Natural killer cell (primary cell): ENCODE results near the gene DUSP22. TPM values are rescaled to one million over a fixed set of nuclear protein-coding genes. Genes with fewer than 3 reads are reported as not detected.
"Not testable (repeated sequence)": the region's sequence is repeated elsewhere in the genome, so short reads cannot be mapped to it uniquely, and the experiment has no call there.

ENCODE experiments used
- ATAC-seq, 3 donors: fragments of 150-1000 bp in 2 of 3; fragments of 200-7000 bp in 1 of 3; cut with Tn5 transposase; 1 replicate in 1 of 3; 2 replicates in 2 of 3; pipeline ENCODE4 v1.10.0; 2021; ENCODE audit warnings: mild to moderate bottlenecking in 2 of 3, moderate library complexity in 2 of 3
- DNase-seq, 2 donors: peaks; one replicate each; pipeline versions ENCODE4 v3.0.0 to v3.0.0-alpha.2; 2013 to 2021; ENCODE audit warnings: mixed read lengths in 1 of 2
- H3K27ac ChIP-seq: one replicate; pipeline ENCODE4 v1.5.1; 2013; ENCODE audit warnings: mild to moderate bottlenecking, low read length
- H3K27me3 ChIP-seq: one replicate; pipeline ENCODE4 v1.6.1; 2013; ENCODE audit warnings: low read length; ENCODE audit not compliant: control insufficient read depth, insufficient read depth
- H3K36me3 ChIP-seq: one replicate; pipeline ENCODE4 v1.6.1; 2013; ENCODE audit warnings: low read length; ENCODE audit not compliant: control insufficient read depth, insufficient read depth
- H3K4me1 ChIP-seq: one replicate; pipeline ENCODE4 v1.6.1; 2013; ENCODE audit warnings: low read length; ENCODE audit not compliant: control insufficient read depth, insufficient read depth
- H3K4me3 ChIP-seq: one replicate; pipeline ENCODE4 v1.5.1; 2013; ENCODE audit warnings: low read length
- H3K9me3 ChIP-seq: one replicate; pipeline ENCODE4 v1.6.1; 2013; ENCODE audit warnings: low read length; ENCODE audit not compliant: control insufficient read depth, insufficient read depth
- H3K27ac Mint-ChIP-seq, 2 donors: one replicate each; pipeline ENCODE4 v1.8.0; 2022; ENCODE audit warnings: mild to moderate bottlenecking in 2 of 2, mixed read lengths in 2 of 2, moderate library complexity in 1 of 2
- H3K27me3 Mint-ChIP-seq, 2 donors: one replicate each; pipeline ENCODE4 v1.8.0; 2022; ENCODE audit warnings: low read depth in 2 of 2, mixed read lengths in 2 of 2
- H3K36me3 Mint-ChIP-seq: one replicate; pipeline ENCODE4 v1.8.0; 2022; ENCODE audit warnings: mixed read lengths
- H3K4me1 Mint-ChIP-seq, 2 donors: one replicate each; pipeline ENCODE4 v1.8.0; 2022; ENCODE audit warnings: mixed read lengths in 2 of 2
- H3K4me3 Mint-ChIP-seq: one replicate; pipeline ENCODE4 v1.8.0; 2022; ENCODE audit warnings: mild to moderate bottlenecking, moderate library complexity, mixed read lengths
- H3K9me3 Mint-ChIP-seq, 2 donors: one replicate each; pipeline ENCODE4 v1.8.0; 2022; ENCODE audit warnings: mixed read lengths in 2 of 2
- WGBS: methylation state at CpG from one replicate; pipeline ENCODE4 v1.1.7; 2013; ENCODE audit warnings: missing lambda C conversion rate; ENCODE audit not compliant: insufficient coverage; 5-methylcytosine and 5-hydroxymethylcytosine counted together
- intact Hi-C: fragments of 100-400 bp; cut with micrococcal nuclease; formaldehyde crosslinking; loops from one replicate; pipeline ENCODE4 v1.14.2; 2022
- total RNA-seq, 4 donors: library from RNA; stranded (reverse); fragments of 120-200 nt in 1 of 4; gene quantifications; one replicate each; pipeline versions ENCODE4 v1.2.3 to v1.2.4, GENCODE V29; 2013 to 2022
- TF ChIP-seq, protein P1 (sequence below): fragments of 200-600 bp; IDR thresholded peaks from one replicate; pipeline ENCODE4 v1.8.0; 2022; ENCODE audit warnings: antibody characterized with exemption

The DUSP22 gene
- total RNA-seq, 3 donors from 2014 or later (not counting 1 experiment from before 2014, with no cell fraction given) = 50.4 to 61.5 (median 56.6) TPM

DNA sequence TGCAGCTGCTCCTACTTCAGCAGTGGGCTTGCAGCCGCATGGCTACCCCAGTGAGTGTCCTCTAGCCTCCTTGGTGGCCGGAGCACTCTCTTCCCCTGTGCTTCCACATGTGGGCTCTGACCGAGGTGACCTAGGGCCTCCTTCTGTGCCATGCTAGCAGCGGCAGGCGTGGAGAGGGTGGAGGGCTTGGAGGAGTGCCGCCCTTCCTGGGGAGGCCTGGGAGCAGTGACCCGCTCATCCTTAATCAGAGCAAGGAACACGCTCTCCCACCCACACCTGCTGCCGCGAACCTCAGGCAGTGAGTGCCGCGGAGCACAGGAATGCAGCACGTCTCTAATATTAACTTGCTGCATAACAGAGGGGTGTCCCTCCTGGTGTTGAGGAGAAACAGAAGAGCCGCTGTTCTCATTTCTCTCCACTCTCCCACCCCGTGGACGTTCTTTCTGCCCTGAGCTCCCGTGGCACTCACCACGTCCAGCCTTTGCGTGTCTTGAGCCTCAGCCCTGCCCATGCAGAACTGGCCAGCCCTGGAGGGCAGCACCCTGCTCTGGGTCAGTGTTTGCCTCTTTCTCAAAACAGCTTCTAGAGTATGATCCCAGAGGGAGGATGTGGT lies 31.9 kb downstream of the DUSP22 start:
- DNase-seq (no peak), ATAC-seq (no peak)
- H3K4me1 ChIP-seq = peaks cover 17% of the 10 kb centered on the region
- peaks cover 8 to 15% of the 10 kb centered on the region in 2 donors for H3K4me1 Mint-ChIP-seq
- peaks cover 0 to 3% of the 10 kb centered on the region in 2 donors for H3K27me3 Mint-ChIP-seq
- no peak overlapping the region for H3K27ac Mint-ChIP-seq
- H3K36me3 Mint-ChIP-seq = no peaks in the 10 kb centered on the region
- WGBS = 93% methylated on average over 19 of the region's 19 CpGs
- H3K9me3 Mint-ChIP-seq = no peaks in the 10 kb centered on the region
- no peak overlapping the region for H3K27ac ChIP-seq
- no peaks in the 10 kb centered on the region for H3K36me3 ChIP-seq
- intact Hi-C loops = no loop called here
- no peaks in the 10 kb centered on the region for H3K9me3 ChIP-seq
- H3K4me3 Mint-ChIP-seq = no peak overlapping the region
- no peaks in the 10 kb centered on the region for H3K27me3 ChIP-seq
- TF ChIP-seq, protein P1, sequence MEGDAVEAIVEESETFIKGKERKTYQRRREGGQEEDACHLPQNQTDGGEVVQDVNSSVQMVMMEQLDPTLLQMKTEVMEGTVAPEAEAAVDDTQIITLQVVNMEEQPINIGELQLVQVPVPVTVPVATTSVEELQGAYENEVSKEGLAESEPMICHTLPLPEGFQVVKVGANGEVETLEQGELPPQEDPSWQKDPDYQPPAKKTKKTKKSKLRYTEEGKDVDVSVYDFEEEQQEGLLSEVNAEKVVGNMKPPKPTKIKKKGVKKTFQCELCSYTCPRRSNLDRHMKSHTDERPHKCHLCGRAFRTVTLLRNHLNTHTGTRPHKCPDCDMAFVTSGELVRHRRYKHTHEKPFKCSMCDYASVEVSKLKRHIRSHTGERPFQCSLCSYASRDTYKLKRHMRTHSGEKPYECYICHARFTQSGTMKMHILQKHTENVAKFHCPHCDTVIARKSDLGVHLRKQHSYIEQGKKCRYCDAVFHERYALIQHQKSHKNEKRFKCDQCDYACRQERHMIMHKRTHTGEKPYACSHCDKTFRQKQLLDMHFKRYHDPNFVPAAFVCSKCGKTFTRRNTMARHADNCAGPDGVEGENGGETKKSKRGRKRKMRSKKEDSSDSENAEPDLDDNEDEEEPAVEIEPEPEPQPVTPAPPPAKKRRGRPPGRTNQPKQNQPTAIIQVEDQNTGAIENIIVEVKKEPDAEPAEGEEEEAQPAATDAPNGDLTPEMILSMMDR = no peak
- H3K4me3 ChIP-seq = no peak overlapping the region

DNA sequence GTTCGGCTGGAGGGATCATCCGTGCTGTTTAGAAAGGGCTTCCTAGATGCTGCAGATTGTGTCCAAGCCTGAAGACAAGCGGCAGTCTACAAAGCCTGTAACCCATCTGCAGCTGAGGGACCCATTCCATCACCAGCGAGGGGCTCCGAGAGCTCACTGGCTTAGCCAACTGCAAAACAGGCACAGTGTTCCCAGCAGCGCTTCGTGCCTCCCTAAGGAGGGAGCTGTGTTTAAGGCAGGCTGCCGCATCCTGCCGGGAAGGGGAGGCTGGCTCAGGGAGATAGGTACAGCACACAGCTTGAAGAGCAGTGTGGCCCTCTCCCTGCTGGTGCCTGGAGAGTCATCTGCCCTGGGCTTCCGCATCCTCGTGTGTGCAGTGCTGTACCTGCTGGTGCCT lies 32.4 kb downstream of the DUSP22 start:
- peaks cover 0 to 3% of the 10 kb centered on the region in 2 donors for H3K27me3 Mint-ChIP-seq
- H3K27me3 ChIP-seq = no peaks in the 10 kb centered on the region
- TF ChIP-seq, protein P1 = no peak
- H3K27ac ChIP-seq = no peak overlapping the region
- no peaks in the 10 kb centered on the region for H3K36me3 Mint-ChIP-seq
- no peak for ATAC-seq
- WGBS = 94% methylated on average over 11 of the region's 11 CpGs
- no peak overlapping the region for H3K4me3 Mint-ChIP-seq
- no peak for DNase-seq
- no peak overlapping the region for H3K27ac Mint-ChIP-seq
- H3K4me3 ChIP-seq = no peak overlapping the region
- intact Hi-C loops = no loop called here
- H3K4me1 Mint-ChIP-seq = peaks cover 8 to 15% of the 10 kb centered on the region in 2 donors
- peaks cover 17% of the 10 kb centered on the region for H3K4me1 ChIP-seq
- H3K36me3 ChIP-seq = no peaks in the 10 kb centered on the region
- no peaks in the 10 kb centered on the region for H3K9me3 Mint-ChIP-seq
- H3K9me3 ChIP-seq = no peaks in the 10 kb centered on the region

DNA sequence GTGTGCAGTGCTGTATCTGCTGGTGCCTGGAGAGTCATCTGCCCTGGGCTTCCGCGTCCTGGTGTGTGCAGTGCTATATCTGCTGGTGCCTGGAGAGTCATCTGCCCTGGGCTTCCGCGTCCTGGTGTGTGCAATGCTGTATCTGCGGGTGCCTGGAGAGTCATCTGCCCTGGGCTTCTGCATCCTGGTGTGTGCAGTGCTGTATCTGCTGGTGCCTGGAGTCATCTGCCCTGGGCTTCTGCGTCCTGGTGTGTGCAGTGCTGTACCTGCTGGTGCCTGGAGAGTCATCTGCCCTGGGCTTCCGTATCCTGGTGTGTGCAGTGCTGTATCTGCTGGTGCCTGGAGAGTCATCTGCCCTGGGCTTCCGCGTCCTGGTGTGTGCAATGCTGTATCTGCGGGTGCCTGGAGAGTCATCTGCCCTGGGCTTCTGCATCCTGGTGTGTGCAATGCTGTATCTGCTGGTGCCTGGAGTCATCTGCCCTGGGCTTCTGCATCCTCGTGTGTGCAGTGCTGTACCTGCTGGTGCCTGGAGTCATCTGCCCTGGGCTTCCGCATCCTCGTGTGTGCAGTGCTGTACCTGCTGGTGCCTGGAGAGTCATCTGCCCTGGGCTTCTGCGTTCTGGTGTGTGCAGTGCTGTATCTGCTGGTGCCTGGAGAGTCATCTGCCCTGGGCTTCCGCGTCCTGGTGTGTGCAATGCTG lies 33.0 kb downstream of the DUSP22 start:
- intact Hi-C loops, H3K27me3 ChIP-seq, H3K36me3 Mint-ChIP-seq, H3K4me3 ChIP-seq, H3K9me3 ChIP-seq, H3K36me3 ChIP-seq, H3K27me3 Mint-ChIP-seq, H3K27ac ChIP-seq, H3K9me3 Mint-ChIP-seq, DNase-seq, H3K4me3 Mint-ChIP-seq, H3K27ac Mint-ChIP-seq, ATAC-seq: not testable (repeated sequence)
- H3K4me1 ChIP-seq = peaks cover 12% of the 10 kb centered on the region
- WGBS = 89% methylated on average over 14 of the region's 16 CpGs
- peaks cover 8 to 15% of the 10 kb centered on the region in 2 donors for H3K4me1 Mint-ChIP-seq

DNA sequence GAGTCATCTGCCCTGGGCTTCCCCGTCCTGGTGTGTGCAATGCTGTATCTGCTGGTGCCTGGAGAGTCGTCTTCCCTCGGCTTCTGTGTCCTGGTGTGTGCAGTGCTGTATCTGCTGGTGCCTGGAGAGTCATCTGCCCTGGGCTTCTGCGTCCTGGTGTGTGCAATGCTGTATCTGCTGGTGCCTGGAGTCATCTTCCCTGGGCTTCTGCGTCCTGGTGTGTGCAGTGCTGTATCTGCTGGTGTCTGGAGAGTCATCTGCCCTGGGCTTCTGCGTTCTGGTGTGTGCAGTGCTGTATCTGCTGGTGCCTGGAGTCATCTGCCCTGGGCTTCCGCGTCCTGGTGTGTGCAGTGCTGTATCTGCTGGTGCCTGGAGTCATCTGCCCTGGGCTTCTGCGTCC lies 33.8 kb downstream of the DUSP22 start:
- DNase-seq, ATAC-seq, H3K4me3 Mint-ChIP-seq, H3K27ac ChIP-seq, H3K9me3 Mint-ChIP-seq, H3K27ac Mint-ChIP-seq, H3K27me3 Mint-ChIP-seq, H3K9me3 ChIP-seq, H3K36me3 Mint-ChIP-seq, H3K4me1 ChIP-seq, H3K36me3 ChIP-seq, intact Hi-C loops, H3K4me3 ChIP-seq, H3K27me3 ChIP-seq: not testable (repeated sequence)
- H3K4me1 Mint-ChIP-seq = peaks cover 8 to 15% of the 10 kb centered on the region in 2 donors
- 77% methylated on average over 9 of the region's 9 CpGs for whole genome bisulfite sequencing
